GM18499 (cell line): ENCODE measurements around the gene COX7A1.

Experiments
- ATAC-seq: cut with Tn5 transposase; IDR thresholded peaks from one replicate; pipeline ENCODE4 v1.9.1; 2021; ENCODE audit warnings: moderate number of reproducible peaks; ENCODE audit not compliant: insufficient read depth, unreplicated experiment

Gene COX7A1

DNA sequence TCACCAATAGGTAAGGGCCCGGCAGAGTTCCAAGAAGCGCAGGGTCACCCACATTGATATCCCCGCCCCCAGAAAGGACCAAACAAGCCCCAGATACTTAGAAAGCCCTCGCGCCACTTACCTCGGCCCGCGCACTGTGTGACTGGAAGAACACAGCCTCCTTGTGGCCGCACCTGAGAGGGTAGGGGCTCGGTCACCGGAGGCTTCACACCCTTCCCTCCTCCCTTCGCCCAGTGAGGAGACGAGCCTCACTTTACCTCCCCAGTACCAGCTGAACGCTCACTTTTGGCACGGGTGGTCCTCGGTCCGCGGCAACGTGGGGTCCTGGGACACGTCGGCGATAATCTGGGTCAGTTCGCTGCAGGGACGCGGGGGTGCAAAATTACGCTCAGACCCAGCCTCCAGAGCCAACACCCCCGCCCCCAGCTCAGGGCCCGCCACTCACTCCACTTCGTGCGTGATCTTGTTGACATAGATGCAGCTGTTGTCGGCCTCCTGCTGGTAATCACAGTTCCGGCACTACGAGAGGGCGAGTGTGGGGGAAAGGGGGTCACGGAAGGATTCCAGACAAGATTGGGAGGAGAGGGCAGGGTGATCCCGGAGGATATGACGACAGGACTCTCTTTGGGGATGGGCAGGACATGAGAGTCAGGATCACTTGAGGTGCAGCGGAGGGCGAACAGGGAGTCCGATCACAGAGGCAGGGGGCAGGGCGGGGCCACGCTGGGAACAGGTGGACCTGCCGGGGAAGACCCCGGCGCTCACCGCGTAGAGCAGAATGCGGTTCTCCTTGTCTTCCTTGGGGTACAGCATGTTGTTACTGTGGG, 38.1 kb downstream of the COX7A1 start:
- no peak for ATAC-seq

DNA sequence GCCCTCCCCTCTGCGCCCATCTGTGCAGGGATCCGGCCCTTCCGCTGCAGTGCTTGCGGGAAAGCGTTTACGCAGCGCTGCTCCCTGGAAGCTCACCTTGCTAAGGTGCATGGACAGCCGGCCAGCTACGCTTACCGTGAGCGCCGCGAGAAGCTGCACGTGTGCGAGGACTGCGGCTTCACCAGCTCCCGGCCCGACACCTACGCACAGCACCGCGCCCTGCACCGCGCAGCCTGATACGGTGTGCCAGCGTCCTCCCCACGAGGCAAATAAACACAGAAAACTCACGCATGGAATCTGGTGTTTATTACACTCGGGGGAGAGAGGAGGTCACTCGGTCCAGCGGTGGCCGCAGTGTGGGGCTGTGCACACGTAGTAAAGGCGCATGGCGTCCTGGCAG, 38.8 kb downstream of the COX7A1 start:
- no peak for ATAC-seq

DNA sequence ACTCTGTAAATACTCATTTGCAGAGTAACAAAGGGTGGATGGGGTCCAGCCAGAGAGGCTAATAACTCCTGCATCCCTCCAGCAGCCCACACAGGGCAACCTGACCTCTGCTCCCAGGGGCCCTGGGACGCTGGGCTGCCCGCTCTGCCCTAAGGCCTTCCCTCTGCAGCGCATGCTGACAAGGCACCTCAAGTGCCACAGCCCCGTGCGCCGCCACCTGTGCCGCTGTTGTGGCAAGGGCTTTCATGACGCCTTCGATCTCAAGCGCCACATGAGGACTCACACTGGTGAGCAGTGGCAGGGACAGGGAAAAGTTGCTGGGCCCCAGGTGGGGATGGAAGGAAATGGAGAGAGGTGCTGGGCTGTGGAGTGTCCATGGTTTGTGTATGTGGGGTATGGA, 39.6 kb downstream of the COX7A1 start:
- no peak for ATAC-seq

DNA sequence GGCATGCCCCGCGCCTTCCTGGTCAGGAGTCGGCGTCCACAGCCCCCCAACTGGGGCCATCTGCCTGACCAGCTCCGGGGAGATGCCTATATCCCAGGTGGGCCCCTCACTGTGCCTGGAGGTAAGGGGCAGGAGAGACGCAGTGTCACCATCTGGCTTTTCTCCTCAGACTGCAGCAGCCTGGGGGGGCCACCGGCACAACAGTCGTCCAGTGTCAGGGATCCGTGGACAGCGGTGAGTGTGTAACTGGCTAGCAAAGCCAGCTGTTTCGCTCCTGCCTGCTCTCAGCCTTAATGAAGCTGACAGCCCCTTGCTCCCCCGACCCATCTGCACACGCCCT, 41.1 kb downstream of the COX7A1 start:
- ATAC-seq = no peak

DNA sequence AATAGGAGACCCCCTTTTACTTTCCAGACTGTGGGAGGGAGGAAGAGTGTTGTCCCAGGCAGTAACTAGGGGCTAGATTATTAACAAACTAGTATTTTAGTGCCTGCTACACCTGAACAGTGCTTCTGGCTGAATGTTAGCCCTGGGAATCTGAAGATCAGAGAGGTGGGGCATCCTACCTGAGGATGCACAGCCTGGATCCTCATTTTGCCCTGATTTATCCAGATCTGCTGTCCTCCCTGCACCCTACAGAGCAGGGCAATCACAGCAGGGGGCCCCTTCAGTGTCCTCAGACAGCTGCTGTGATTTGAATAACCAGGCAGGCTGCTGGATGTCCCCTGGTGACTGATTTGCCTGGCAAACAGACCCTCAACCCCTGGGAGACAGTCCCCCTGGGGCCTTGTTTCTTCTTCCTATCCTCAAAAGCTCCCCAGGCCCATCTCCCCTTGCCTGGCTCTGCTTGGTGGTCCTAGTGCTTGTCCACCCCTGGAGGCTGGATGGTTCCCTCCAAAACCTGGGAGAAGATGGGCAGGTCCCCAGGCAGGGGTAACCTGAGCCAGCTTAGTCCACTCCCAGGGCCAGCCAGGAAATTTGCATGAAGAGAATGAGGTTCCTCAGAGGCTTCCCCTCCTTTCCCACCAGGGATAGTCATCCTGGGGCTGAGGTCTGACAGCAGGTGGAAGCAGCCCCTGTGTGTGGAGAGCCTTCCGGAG, 41.6 kb downstream of the COX7A1 start, which contains the start of gene OVOL3:
Gene OVOL3 (plus strand): TSS at position 657 of the 713 bp plus-strand sequence. CDS start 60 bp downstream, outside the sequence.
- ATAC-seq = no peak

DNA sequence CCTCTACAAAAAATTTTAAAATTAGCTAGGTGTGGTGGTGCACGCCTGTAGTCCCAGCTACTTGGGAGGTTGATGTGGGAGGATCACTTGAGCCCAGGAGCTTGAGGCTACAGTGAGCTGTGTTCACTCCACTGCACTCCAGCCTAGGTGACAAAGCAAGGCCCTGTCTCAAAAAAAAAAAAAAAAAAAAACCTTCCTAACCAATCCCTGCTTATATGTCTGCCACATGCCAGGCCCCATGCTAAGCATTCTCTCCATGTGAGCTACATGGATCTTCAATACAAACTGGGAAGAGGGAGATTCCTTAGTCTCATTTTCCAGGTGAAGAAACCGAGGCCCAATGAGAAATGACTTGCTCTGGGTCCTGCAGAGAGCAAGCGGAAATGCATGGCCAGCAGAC, 43.6 kb downstream of the COX7A1 start:
- no peak for ATAC-seq

DNA sequence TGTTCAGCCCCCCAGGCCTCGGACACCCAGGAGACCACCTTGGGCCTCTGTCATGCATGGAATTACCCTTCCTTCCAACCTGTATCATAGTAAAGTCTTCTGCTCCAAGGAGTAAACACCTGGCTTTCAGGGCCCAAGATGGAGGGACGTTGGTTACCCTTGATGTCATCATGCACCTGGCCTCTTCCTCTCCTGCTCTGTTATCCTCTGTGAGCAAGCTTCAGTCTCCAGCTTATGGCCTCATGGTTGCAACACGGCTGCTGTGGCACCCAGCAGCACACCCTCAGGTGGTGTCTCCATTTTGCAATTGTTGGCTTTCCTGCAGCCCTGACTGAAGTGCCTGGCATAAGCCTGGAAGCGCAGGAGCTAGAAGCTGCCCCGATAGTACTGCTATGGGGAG, 45.3 kb downstream of the COX7A1 start:
- ATAC-seq = no peak

DNA sequence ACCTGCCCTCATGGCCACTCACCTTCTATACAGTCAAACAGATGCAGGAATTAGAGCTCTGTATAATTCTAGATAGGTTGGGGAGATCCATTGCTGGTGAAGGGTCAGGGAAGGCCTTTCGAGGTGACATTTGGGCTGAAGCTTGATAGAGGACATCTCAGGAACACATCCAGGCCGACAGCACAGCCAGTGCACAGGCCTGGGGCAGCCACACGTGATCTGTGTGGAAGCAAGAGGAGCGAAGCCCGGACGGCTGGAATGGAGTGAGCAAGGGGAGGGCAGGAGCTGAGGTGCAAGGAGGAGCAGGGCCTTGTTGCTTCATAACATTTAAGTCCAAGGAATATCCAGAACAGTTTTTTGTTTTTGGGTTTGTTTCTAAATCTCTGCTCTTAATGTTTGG, 45.8 kb downstream of the COX7A1 start:
- ATAC-seq = no peak

DNA sequence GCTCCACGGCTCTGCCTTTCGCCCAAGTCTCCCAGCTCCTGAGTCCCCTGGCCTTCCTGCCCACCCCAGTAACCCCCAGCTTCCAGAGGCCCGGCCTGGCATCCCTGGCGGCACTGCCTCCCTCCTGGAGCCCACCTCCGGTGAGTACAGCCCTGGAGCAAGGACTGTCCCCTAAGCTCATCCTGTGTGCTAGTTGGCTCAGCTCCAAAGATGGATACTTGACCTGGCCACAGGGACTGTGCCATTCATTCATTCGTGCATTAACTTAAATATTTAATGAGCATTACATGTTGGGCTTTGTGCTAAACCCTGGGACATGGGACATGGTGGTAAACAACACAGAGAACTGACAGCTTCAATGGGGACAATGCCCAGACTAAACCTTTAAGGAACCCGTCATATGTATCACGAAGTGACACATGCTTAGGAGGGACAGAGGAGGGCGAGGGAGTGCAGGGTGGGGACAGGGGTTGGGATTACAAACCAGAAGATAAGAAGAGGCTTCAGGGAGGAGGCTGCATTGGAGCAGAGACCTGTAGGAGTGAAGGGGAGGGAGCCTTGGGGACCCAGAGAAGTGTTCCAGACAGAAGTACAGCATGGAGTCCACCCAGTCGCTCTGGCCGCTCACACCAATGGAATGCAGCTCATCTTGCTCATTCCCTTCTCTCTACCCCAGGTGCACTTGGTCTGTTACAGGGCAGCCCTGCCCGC, 48.2 kb downstream of the COX7A1 start:
- no peak for ATAC-seq

DNA sequence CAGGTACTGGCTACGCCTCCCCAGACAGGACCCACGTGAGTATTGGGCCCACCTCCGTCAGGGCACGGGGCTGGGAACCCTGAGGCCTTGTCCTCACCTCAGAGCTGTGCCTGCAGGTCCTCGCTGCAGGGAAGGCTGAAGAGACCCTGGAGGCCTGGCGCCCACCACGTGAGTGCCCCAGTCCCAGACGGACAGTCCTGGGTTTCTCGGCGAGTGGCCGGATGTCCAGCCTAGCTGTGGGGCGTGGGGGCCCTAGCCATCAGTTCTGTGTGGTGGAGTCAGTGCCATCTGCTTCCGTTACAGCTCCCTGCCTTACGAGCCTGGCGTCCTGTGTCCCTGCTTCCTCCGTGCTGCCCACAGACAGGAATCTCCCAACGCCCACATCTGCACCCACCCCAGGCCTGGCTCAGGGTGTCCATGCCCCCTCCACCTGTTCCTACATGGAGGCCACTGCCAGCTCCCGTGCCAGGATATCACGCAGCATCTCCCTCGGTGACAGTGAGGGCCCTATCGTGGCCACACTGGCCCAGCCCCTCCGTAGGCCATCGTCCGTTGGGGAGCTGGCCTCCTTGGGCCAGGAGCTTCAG, 49.1 kb downstream of the COX7A1 start:
- ATAC-seq = no peak

DNA sequence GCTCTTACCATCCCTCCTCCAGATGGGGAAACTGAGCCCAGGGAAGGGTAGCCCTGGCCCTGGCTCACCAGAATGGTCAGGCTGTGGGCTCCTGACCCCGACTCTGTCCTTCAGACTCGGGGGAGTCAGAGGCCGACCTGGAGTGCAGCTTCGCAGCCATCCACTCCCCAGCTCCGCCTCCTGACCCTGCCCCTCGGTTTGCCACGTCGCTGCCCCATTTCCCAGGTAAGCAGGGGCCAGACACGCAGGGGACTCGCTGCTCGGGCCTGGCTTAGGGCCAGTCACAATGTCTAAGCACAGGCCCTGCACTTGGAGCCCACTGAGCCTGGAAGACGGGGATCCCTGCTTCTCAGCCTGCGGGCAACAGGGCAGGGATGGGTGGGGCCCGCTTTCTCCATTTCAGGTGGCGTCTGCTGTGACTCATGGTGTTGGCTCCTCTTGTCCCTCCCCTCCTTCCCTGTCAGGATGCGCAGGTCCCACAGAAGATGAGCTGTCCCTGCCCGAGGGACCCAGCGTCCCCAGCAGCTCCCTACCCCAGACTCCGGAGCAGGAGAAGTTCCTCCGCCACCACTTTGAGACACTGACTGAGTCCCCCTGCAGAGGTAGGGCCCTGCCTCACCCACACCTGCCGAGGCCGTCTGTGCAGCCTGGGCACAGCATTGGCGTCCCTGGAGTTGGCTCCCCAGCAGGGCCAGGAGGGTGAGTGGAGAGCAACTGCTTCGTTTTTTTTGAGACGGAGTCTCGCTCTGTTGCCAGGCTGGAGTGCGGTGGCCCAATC, 50.5 kb downstream of the COX7A1 start:
- no peak for ATAC-seq
